Endothelial cell of umbilical vein (primary cell): ENCODE results near the gene PYHIN1.
"Not testable (repeated sequence)": the region's sequence is repeated elsewhere in the genome, so short reads cannot be mapped to it uniquely, and the experiment has no call there.

Source experiments
- CTCF ChIP-seq, 2 donors: IDR thresholded peaks; 1 replicate in 1 of 2; 2 replicates in 1 of 2; pipeline ENCODE4 v1.5.1; 2011; ENCODE audit warnings: low read length in 2 of 2, mild to moderate bottlenecking in 2 of 2, moderate library complexity in 2 of 2, control low read depth in 1 of 2, inconsistent platforms in 1 of 2, low read depth in 1 of 2; ENCODE audit not compliant: insufficient read depth in 1 of 2; ENCODE audit errors: extremely low read depth in 1 of 2
- EZH2 ChIP-seq: IDR thresholded peaks from 2 replicates; pipeline ENCODE4 v1.6.1; 2012; ENCODE audit warnings: borderline replicate concordance, low read depth, mild to moderate bottlenecking, moderate library complexity, low read length, inconsistent platforms; ENCODE audit not compliant: severe bottlenecking
- FOS ChIP-seq: IDR thresholded peaks from 2 replicates; pipeline ENCODE4 v1.6.1; 2011; ENCODE audit warnings: mild to moderate bottlenecking, low read length, moderate library complexity, borderline replicate concordance; ENCODE audit not compliant: insufficient read depth
- MAX ChIP-seq: IDR thresholded peaks from 2 replicates; pipeline ENCODE4 v1.6.1; 2011; ENCODE audit not compliant: insufficient read depth, insufficient read length
- POLR2A ChIP-seq: IDR thresholded peaks from 2 replicates; pipeline ENCODE4 v1.6.1; 2012; ENCODE audit warnings: low read depth, mild to moderate bottlenecking, control low read depth, low read length

GRCh38 chr1:159011001-159011400 lies 79.6 kb downstream of the PYHIN1 start:
- not testable (repeated sequence) for TF ChIP-seq POLR2A; CTCF (IDR thresholded peaks at IDR 0.05; ENCODE audit: extremely low read depth in 1 of 2, insufficient read depth in 1 of 2, low read depth in 1 of 2, low read length in 2 of 2); FOS; MAX; EZH2
